Smooth muscle cell of the brain vasculature (primary cell): ENCODE results near the gene FAM83E.

Experiments
- DNase-seq: peaks from one replicate; pipeline ENCODE4 v3.0.0-alpha.2; 2012; ENCODE audit warnings: low read depth, low spot score

The FAM83E gene

GRCh38 chr19:48613024-48613851 is 1.6 kb downstream of the FAM83E start:
- DNase-seq = no peak

- DNase-seq = no peak
These were observed 3.0 kb downstream of the FAM83E start for GRCh38 chr19:48611872-48612271.

GRCh38 chr19:48609571-48610108 is 5.2 kb downstream of the FAM83E start:
- DNase-seq = no peak

- no peak for DNase-seq
These were observed 6.0 kb downstream of the FAM83E start for GRCh38 chr19:48608798-48609263.

- DNase-seq = no peak
These were observed 7.5 kb downstream of the FAM83E start for GRCh38 chr19:48607359-48607755.

GRCh38 chr19:48606463-48607358 is 8.2 kb downstream of the FAM83E start, which contains the start of gene SPACA4:
Gene SPACA4 (plus strand): TSS chr19:48606742. CDS start chr19:48606979, 237 bp downstream.
- DNase-seq = no peak

- no peak for DNase-seq
These were observed 11.0 kb downstream of the FAM83E start for GRCh38 chr19:48603850-48604249.

- no peak for DNase-seq
These were observed 11.4 kb downstream of the FAM83E start for GRCh38 chr19:48603449-48603848.

- no peak for DNase-seq
These were observed 11.9 kb downstream of the FAM83E start for GRCh38 chr19:48603001-48603400.

GRCh38 chr19:48600679-48601417 is 14.0 kb downstream of the FAM83E start:
- DNase-seq = no peak

- DNase-seq = no peak
These were observed 15.7 kb downstream of the FAM83E start for GRCh38 chr19:48598996-48599700.

GRCh38 chr19:48596679-48597465 is 18.0 kb downstream of the FAM83E start:
- DNase-seq = no peak

GRCh38 chr19:48596237-48596636 is 18.6 kb downstream of the FAM83E start:
- DNase-seq = no peak

- no peak for DNase-seq
These were observed 19.0 kb downstream of the FAM83E start for GRCh38 chr19:48595833-48596232.

- DNase-seq = no peak
These were observed 19.7 kb downstream of the FAM83E start for GRCh38 chr19:48595171-48595570.

- DNase-seq = no peak
These were observed 23.9 kb downstream of the FAM83E start for GRCh38 chr19:48591021-48591420.

- peak; percentile 58 for DNase-seq
These were observed 26.0 kb downstream of the FAM83E start for GRCh38 chr19:48588670-48589401.

GRCh38 chr19:48587387-48587786 is 27.5 kb downstream of the FAM83E start:
- no peak for DNase-seq

- DNase-seq = no peak
These were observed 32.7 kb downstream of the FAM83E start for GRCh38 chr19:48582168-48582567.
